Measurements from ENCODE around the gene YEATS2. TPM values are rescaled to one million over a fixed set of nuclear protein-coding genes. Genes with fewer than 3 reads are reported as not detected.

The YEATS2 gene
- total RNA-seq, 2 experiments from 2014 or later, result 59.4 to 73.9 TPM

- Mint-ChIP-seq H3K36me3 (ENCODE audit: low read depth) (peaks cover 48% of the 10 kb centered on the region), H3K9me3 (ENCODE audit: low read depth) (no peaks in the 10 kb centered on the region), H3K27ac (no peak overlapping the region), H3K27me3 (no peaks in the 10 kb centered on the region), H3K4me3 (no peak overlapping the region), H3K4me1 (no peaks in the 10 kb centered on the region)
- POLR2A ChIA-PET, result no interaction called here
- DNase-seq (no peak), ATAC-seq (no peak)
- intact Hi-C loops (cut with DNase I, micrococcal nuclease), result no loop called here
- CTCF ChIA-PET, result no interaction called here
Observed at GRCh38 chr3:183797996-183798395, 100.4 kb downstream of the YEATS2 start.

- Mint-ChIP-seq H3K9me3 (ENCODE audit: low read depth) (no peaks in the 10 kb centered on the region), H3K36me3 (ENCODE audit: low read depth) (peaks cover 47% of the 10 kb centered on the region), H3K4me3 (no peak overlapping the region), H3K4me1 (no peaks in the 10 kb centered on the region), H3K27me3 (no peaks in the 10 kb centered on the region), H3K27ac (peak overlapping the region; percentile 9)
- intact Hi-C loops (cut with DNase I, micrococcal nuclease), result no loop called here
- DNase-seq (no peak), ATAC-seq (no peak)
- ChIA-PET POLR2A (no interaction called here), CTCF (no interaction called here)
Observed at GRCh38 chr3:183799461-183799860, 101.9 kb downstream of the YEATS2 start.

GRCh38 chr3:183800243-183800863 lies 102.8 kb downstream of the YEATS2 start:
- CTCF ChIA-PET, result no interaction called here
- no peak overlapping the region for H3K4me3 Mint-ChIP-seq
- no peaks in the 10 kb centered on the region for H3K27me3 Mint-ChIP-seq
- H3K27ac Mint-ChIP-seq, result no peak overlapping the region
- POLR2A ChIA-PET, result no interaction called here
- intact Hi-C loops (cut with DNase I, micrococcal nuclease), result loop anchor here in 1 of 2 experiments (5.0 kb wide), 1 partner anchor 78 kb away; no protein-coding TSS in a partner anchor
- no peak for DNase-seq
- no peaks in the 10 kb centered on the region for H3K9me3 Mint-ChIP-seq (ENCODE audit: low read depth)
- no peak for ATAC-seq
- no peaks in the 10 kb centered on the region for H3K4me1 Mint-ChIP-seq
- peaks cover 49% of the 10 kb centered on the region for H3K36me3 Mint-ChIP-seq (ENCODE audit: low read depth)

- Mint-ChIP-seq H3K27me3 (no peaks in the 10 kb centered on the region), H3K36me3 (ENCODE audit: low read depth) (peaks cover 46% of the 10 kb centered on the region), H3K9me3 (ENCODE audit: low read depth) (no peaks in the 10 kb centered on the region), H3K4me3 (no peak overlapping the region), H3K4me1 (no peaks in the 10 kb centered on the region), H3K27ac (no peak overlapping the region)
- intact Hi-C loops (cut with DNase I, micrococcal nuclease), result loop anchor here in 1 of 2 experiments (5.0 kb wide), 1 partner anchor 79 kb away; no protein-coding TSS in a partner anchor
- ChIA-PET CTCF (no interaction called here), POLR2A (no interaction called here)
- ATAC-seq (no peak), DNase-seq (no peak)
Observed at GRCh38 chr3:183801601-183802000, 104.0 kb downstream of the YEATS2 start.

- ChIA-PET POLR2A (interaction anchor here (0.6 kb wide), 1 partner anchor 373 kb away, joined by 3 read pairs; no protein-coding TSS in a partner anchor), CTCF (interaction anchor here (0.7 to 1.1 kb wide), 3 partner anchors 14 to 516 kb away, joined by 3 read pairs; no protein-coding TSS in a partner anchor)
- Mint-ChIP-seq H3K27ac (peak overlapping the region; percentile 32), H3K36me3 (ENCODE audit: low read depth) (peaks cover 52% of the 10 kb centered on the region), H3K27me3 (no peaks in the 10 kb centered on the region), H3K4me1 (no peaks in the 10 kb centered on the region), H3K4me3 (no peak overlapping the region), H3K9me3 (ENCODE audit: low read depth) (no peaks in the 10 kb centered on the region)
- intact Hi-C loops (cut with DNase I, micrococcal nuclease), result loop anchor here in 1 of 2 experiments (5.0 kb wide), 1 partner anchor 81 kb away; no protein-coding TSS in a partner anchor
- ATAC-seq (no peak), DNase-seq (no peak)
Observed at GRCh38 chr3:183802989-183803388, 105.4 kb downstream of the YEATS2 start.

GRCh38 chr3:183807209-183807728 lies 109.7 kb downstream of the YEATS2 start:
- no peak overlapping the region for H3K4me3 Mint-ChIP-seq
- H3K4me1 Mint-ChIP-seq, result no peaks in the 10 kb centered on the region
- intact Hi-C loops (cut with DNase I, micrococcal nuclease), result no loop called here
- POLR2A ChIA-PET, result no interaction called here
- H3K9me3 Mint-ChIP-seq (ENCODE audit: low read depth), result no peaks in the 10 kb centered on the region
- no peak for ATAC-seq
- CTCF ChIA-PET, result interaction anchor here (1.4 kb wide), 1 partner anchor 78 kb away, joined by 3 read pairs; no protein-coding TSS in a partner anchor
- peaks cover 49% of the 10 kb centered on the region for H3K36me3 Mint-ChIP-seq (ENCODE audit: low read depth)
- no peaks in the 10 kb centered on the region for H3K27me3 Mint-ChIP-seq
- DNase-seq, result no peak
- no peak overlapping the region for H3K27ac Mint-ChIP-seq

GRCh38 chr3:183807881-183808280 lies 110.3 kb downstream of the YEATS2 start:
- no peak overlapping the region for H3K27ac Mint-ChIP-seq
- H3K4me3 Mint-ChIP-seq, result no peak overlapping the region
- peaks cover 53% of the 10 kb centered on the region for H3K36me3 Mint-ChIP-seq (ENCODE audit: low read depth)
- ATAC-seq (no peak), DNase-seq (no peak)
- H3K4me1 Mint-ChIP-seq, result no peaks in the 10 kb centered on the region
- POLR2A ChIA-PET, result interaction anchor here (0.6 kb wide), 1 partner anchor 31 kb away, joined by 4 read pairs; no protein-coding TSS in a partner anchor
- no peaks in the 10 kb centered on the region for H3K9me3 Mint-ChIP-seq (ENCODE audit: low read depth)
- CTCF ChIA-PET, result no interaction called here
- H3K27me3 Mint-ChIP-seq, result no peaks in the 10 kb centered on the region
- intact Hi-C loops (cut with DNase I, micrococcal nuclease), result no loop called here

- Mint-ChIP-seq H3K4me3 (no peak overlapping the region), H3K36me3 (ENCODE audit: low read depth) (peaks cover 52% of the 10 kb centered on the region), H3K9me3 (ENCODE audit: low read depth) (no peaks in the 10 kb centered on the region), H3K27me3 (no peaks in the 10 kb centered on the region), H3K4me1 (no peaks in the 10 kb centered on the region), H3K27ac (no peak overlapping the region)
- POLR2A ChIA-PET, result interaction anchor here (0.6 kb wide), 1 partner anchor 32 kb away, joined by 4 read pairs; no protein-coding TSS in a partner anchor
- DNase-seq, result no peak
- intact Hi-C loops (cut with DNase I, micrococcal nuclease), result no loop called here
- CTCF ChIA-PET, result no interaction called here
- ATAC-seq, result no peak
Observed at GRCh38 chr3:183808355-183808754, 110.8 kb downstream of the YEATS2 start.

GRCh38 chr3:183809270-183809669 lies 111.7 kb downstream of the YEATS2 start:
- H3K27me3 Mint-ChIP-seq, result no peaks in the 10 kb centered on the region
- no peak overlapping the region for H3K4me3 Mint-ChIP-seq
- H3K9me3 Mint-ChIP-seq (ENCODE audit: low read depth), result no peaks in the 10 kb centered on the region
- peaks cover under 1% of the 10 kb centered on the region for H3K4me1 Mint-ChIP-seq
- POLR2A ChIA-PET, result no interaction called here
- DNase-seq (no peak), ATAC-seq (no peak)
- H3K27ac Mint-ChIP-seq, result no peak overlapping the region
- peaks cover 48% of the 10 kb centered on the region for H3K36me3 Mint-ChIP-seq (ENCODE audit: low read depth)
- CTCF ChIA-PET, result interaction anchor here (1.0 kb wide), 1 partner anchor 340 kb away, joined by 3 read pairs; no protein-coding TSS in a partner anchor
- intact Hi-C loops (cut with DNase I, micrococcal nuclease), result no loop called here

GRCh38 chr3:183810643-183811594 lies 113.3 kb downstream of the YEATS2 start:
- Mint-ChIP-seq H3K4me3 (no peak overlapping the region), H3K27ac (no peak overlapping the region), H3K4me1 (peaks cover 10% of the 10 kb centered on the region), H3K27me3 (no peaks in the 10 kb centered on the region), H3K36me3 (ENCODE audit: low read depth) (peaks cover 46% of the 10 kb centered on the region), H3K9me3 (ENCODE audit: low read depth) (no peaks in the 10 kb centered on the region)
- intact Hi-C loops (cut with DNase I, micrococcal nuclease), result no loop called here
- DNase-seq, result no peak
- ChIA-PET POLR2A (no interaction called here), CTCF (no interaction called here)
- no peak for ATAC-seq

GRCh38 chr3:183811638-183812037 lies 114.0 kb downstream of the YEATS2 start:
- ATAC-seq, result no peak
- CTCF ChIA-PET, result no interaction called here

More at GRCh38 chr3:183811638-183812037, 114.0 kb downstream of the YEATS2 start:
- H3K36me3 Mint-ChIP-seq (ENCODE audit: low read depth), result peaks cover 44% of the 10 kb centered on the region
- no peaks in the 10 kb centered on the region for H3K27me3 Mint-ChIP-seq
- H3K27ac Mint-ChIP-seq, result no peak overlapping the region
- POLR2A ChIA-PET, result no interaction called here
- no peak overlapping the region for H3K4me3 Mint-ChIP-seq
- intact Hi-C loops (cut with DNase I, micrococcal nuclease), result no loop called here
- DNase-seq, result no peak
- H3K9me3 Mint-ChIP-seq (ENCODE audit: low read depth), result no peaks in the 10 kb centered on the region
- H3K4me1 Mint-ChIP-seq, result peaks cover 10% of the 10 kb centered on the region
